Stimulated activated naive CD4-positive, alpha-beta T cell (primary cell): Measurements from ENCODE around the gene LRRC7.
"Not testable (repeated sequence)": the region's sequence is repeated elsewhere in the genome, so short reads cannot be mapped to it uniquely, and the experiment has no call there.

Experiments
- DNase-seq, 6 experiments: peaks; one replicate each; lab custom pipeline; 2025; lab: John Stamatoyannopoulos, UW

Gene LRRC7

DNA sequence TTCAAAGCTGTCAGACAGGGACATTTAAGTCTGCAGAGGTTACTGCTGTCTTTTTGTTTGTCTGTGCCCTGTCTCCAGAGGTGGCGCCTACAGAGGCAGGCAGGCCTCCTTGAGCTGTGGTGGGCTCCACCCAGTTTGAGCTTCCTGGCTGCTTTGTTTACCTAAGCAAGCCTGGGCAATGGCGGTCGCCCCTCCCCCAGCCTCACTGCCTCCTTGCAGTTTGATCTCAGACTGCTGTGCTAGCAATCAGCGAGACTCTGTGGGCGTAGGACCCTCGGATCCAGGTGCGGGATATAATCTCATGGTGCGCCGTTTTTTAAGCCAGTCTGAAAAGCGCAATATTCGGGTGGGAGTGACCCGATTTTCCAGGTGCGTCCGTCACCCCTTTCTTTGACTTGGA, 320.3 kb downstream of the LRRC7 start:
- DNase-seq, result not testable (repeated sequence)

GRCh38 chr1:69888657-69889056, 320.9 kb downstream of the LRRC7 start:
- DNase-seq, result no peak

GRCh38 chr1:69898403-69898947, 330.8 kb downstream of the LRRC7 start:
- no peak for DNase-seq

GRCh38 chr1:69911301-69911801, 343.6 kb downstream of the LRRC7 start:
- no peak for DNase-seq

GRCh38 chr1:69913977-69914376, 346.3 kb downstream of the LRRC7 start:
- no peak for DNase-seq

GRCh38 chr1:69914976-69915765, 347.4 kb downstream of the LRRC7 start:
- no peak for DNase-seq

DNA sequence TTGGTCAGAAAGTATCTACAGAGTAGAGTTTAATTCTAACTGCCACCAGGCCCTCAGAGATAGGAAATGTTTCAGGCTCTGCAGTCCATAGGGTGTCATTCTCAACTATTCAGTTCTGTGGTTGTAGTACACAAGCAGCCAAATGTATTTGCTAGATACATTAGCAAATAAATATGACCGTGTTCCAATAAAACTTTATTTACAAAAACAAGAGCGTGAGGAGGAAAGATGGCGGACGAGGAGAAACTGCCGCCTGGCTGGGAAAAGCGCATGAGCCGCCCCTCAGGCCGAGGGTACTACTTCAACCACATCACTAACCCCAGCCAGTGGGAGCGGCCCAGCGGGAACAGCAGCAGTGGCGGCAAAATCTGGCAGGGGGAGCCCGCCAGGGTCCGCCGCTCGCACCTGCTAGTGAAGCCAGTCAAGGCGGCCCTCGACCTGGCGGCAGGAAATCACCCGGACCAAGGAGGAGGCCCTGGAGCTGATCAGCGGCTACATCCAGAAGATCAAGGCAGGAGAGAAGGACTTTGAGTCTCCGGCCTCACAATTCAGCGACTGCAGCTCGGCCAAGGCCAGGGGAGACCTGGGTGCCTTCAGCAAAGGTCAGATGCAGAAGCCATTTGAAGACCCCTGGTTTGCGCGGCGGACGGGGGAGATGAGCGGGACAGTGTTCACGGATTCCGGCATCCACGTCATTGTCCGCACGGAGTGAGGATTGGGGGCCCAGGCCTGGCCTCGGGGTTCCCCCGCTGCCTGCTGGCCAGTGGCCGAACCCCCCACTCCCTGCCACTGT, 351.6 kb downstream of the LRRC7 start:
- DNase-seq, result no peak

DNA sequence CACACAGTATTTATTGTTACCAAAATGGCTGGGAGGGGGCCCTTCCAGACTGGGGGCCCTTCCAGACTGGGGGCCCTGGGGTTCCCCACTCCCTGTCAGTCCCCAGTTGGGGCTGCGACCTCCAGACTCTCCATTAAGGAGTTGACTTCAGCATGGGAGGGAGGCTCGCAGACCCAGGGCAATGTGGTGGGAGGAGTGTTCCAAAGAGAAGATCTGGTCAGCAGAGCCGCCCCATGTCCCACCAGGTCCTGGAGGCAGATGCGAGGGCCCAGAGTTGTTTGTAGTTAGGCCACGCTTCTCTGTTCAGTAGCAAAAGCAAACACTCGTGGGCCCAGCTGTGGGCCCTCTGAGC, 352.2 kb downstream of the LRRC7 start:
- no peak for DNase-seq

GRCh38 chr1:69920426-69920825, 352.7 kb downstream of the LRRC7 start:
- DNase-seq, result no peak

DNA sequence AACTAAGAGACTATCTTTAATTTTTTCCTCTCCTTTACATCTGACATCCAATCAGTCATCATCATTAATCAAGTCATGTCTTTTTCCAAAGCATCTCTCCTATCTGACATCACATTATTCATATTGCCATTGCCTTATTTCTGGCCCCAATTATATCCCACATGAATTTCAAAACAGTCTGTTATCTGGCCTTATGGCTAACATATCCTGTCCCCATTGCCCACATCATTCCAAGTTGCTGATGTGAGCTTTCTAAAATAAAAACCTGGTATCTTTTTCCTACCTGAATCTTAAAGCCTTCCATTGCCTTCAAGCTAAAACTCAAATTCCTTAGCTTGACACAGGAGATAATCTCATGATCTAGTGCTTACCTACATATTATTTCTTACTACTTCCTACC, 353.8 kb downstream of the LRRC7 start:
- no peak for DNase-seq

- DNase-seq, result not testable (repeated sequence)
These were observed 360.5 kb downstream of the LRRC7 start for GRCh38 chr1:69928234-69928633.

GRCh38 chr1:69929308-69930057, 361.8 kb downstream of the LRRC7 start:
- no peak for DNase-seq

GRCh38 chr1:69930396-69930795, 362.7 kb downstream of the LRRC7 start:
- no peak for DNase-seq

DNA sequence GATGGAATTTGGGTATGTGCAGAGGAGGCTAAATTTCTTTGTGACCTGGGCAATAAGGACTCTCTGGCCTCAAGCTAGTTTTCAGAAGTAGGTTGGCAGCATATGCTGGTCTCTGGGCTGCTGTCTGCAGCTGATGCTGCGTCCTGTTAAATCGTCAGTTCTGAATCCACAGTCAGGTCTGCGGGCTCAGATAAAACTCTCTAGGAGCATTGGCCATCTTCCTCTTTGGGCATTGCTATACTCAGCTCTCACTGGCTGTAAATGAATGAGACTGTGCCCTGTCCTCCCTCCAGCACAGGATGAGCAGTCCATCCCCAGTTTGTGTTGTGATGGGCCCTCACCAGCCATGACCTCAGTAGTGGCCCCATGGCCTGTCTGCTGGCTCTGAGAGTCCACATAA, 365.0 kb downstream of the LRRC7 start:
- DNase-seq, result no peak

- DNase-seq, result no peak
These were observed 372.5 kb downstream of the LRRC7 start for GRCh38 chr1:69940231-69940630.

DNA sequence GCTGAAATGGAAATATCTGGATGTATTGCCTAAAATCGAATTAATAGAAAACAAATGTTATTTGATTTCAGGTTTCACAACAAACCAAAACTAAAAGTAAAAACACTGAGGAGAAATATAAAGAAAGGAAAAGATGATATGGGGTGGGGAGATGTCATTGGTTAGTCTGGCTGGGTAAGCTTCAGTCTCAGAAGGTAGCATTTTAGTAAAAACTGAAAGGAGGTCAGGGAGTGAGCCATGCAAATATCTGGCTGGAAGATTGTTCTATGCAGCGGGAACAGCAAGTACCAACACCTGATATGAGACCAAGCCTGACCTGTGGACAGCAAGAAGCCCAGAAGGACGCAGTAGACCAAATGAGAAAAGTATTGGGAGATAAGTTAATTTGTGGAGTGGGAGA, 373.1 kb downstream of the LRRC7 start:
- no peak for DNase-seq

DNA sequence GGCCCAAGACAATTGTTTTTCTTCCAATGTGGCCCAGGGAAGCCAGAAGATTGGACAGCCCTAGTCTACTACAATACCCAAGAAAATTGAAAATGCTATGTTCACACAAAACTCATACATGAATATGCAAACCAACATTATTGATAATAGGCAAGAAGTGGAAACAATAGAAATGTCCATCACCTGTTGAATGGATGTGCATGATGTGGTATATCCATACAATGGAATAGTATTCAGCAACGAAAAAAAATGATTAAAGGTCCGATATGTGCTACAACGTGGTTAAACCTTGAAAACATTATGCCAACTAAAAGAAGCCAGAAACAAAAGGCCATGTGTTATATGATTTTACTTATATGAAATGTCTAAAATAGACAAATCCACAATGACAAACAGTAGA, 375.3 kb downstream of the LRRC7 start:
- no peak for DNase-seq

DNA sequence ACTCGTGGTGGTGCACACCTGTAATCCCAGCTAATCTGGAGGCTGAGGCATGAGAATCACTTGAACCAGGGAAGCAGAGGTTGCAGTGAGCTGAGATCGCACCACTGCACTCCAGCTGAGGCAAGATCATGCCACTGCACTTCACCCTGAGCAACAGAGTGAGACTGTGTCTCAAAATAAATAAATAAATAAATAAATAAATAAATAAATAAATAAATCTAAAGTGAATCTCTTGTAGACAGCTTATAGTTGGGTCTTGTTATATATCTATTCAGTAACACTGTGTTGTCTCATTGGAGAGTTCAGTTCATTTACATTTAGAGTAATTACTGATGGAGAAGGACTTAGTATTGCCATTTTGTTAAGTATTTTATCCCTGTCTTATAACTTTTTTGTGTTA, 379.2 kb downstream of the LRRC7 start:
- DNase-seq, result no peak

DNA sequence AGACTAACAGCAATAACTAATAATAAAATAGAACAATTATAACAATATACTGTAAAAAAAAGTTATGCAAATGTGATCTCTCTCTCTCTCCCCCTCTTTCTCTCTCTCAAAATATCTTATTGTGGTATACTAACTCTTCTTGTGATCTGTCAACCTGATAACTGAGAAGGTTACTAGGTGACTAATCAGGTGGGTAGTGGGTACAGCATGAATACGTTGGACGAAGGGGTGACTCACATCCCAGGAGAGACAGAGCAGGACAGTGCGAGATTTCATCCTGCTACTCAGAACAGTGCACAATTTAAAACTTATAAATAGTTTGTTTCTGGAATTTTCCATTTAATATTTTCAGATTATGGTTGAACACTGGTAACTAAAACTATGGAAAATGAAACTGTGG, 380.1 kb downstream of the LRRC7 start:
- DNase-seq, result no peak

GRCh38 chr1:69952676-69953075, 385.0 kb downstream of the LRRC7 start:
- DNase-seq, result no peak

- not testable (repeated sequence) for DNase-seq
These were observed 394.7 kb downstream of the LRRC7 start for GRCh38 chr1:69962452-69962851.

GRCh38 chr1:69967245-69967766, 399.6 kb downstream of the LRRC7 start:
- no peak for DNase-seq
